ENCODE results near the gene GYS1. TPM values are rescaled to one million over a fixed set of nuclear protein-coding genes. Genes with fewer than 3 reads are reported as not detected.

The GYS1 gene
- total and polyA plus RNA-seq, 2 of the 8 experiments (the other 6 are each of a cell fraction or from before 2014, with no cell fraction given) = 30.0 to 38.7 TPM

DNA sequence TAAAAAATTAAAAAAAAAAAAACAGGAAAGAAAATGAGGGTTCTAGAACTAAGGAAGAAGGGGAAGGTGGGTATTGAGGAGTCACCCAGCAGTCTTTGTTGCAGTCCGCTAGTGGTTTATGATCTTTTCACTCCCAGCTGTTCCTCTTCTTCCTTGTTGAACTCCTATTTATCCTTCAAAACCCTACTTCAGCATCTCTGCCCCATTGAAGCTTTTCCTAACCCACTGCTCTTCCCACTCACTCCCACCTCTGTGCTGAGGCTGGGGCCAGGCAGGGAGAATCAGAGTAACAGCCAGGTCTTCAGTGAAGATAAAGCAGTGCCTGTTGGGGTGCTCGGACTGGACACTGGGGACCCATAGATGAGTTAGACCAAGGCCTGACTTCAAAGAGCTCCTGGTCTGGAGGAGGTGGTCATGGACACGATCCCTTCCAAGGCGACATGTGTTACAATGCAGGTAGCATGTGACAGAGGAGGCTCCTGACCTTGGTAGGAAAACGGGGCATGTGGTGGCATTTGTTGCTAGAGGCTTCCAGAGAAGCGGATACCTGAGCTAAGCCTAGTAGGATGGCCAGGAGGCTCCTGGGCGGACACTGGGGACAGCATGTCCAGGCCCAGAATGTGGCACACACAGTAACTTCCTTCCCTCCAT, 12.0 kb upstream of the GYS1 start:
- H3K27me3 ChIP-seq (replicated peaks in 1 of 4; ENCODE audit: control insufficient read depth in 3 of 4, extremely low read depth in 1 of 4, insufficient read depth in 3 of 4, low read length in 3 of 4) = no peaks in the 10 kb centered on the region
- no peaks in the 10 kb centered on the region for H3K4me1 ChIP-seq (replicated peaks in 1 of 4; ENCODE audit: control insufficient read depth in 3 of 4, insufficient read depth in 4 of 4, low read length in 3 of 4)
- no peak overlapping the region for H3K56ac ChIP-seq (replicated peaks; ENCODE audit: insufficient read length, low read depth, low read length)
- no peak overlapping the region for H4K8ac ChIP-seq (ENCODE audit: extremely low read depth, insufficient read depth, low read length)
- no peak overlapping the region for H4K91ac ChIP-seq (replicated peaks; ENCODE audit: insufficient read length, low read length)
- no peaks in the 10 kb centered on the region for H3K23me2 ChIP-seq (ENCODE audit: low read depth, low read length)
- H3K4me2 ChIP-seq (ENCODE audit: insufficient read depth in 1 of 2, low read depth in 2 of 2, low read length in 2 of 2) = no peak overlapping the region
- H2AK5ac ChIP-seq (ENCODE audit: low read depth, low read length) = no peak overlapping the region
- no peaks in the 10 kb centered on the region for H3K9me3 ChIP-seq (ENCODE audit: insufficient read depth in 2 of 2, low read depth in 1 of 2, low read length in 1 of 2)
- H3K79me1 ChIP-seq (ENCODE audit: low read depth, low read length) = peaks cover 2% of the 10 kb centered on the region; the same call in 1 of the 2 replicates
- DNase-seq (ENCODE audit: low read depth in 1 of 2, low spot score in 2 of 2) (no peak), FAIRE-seq (no peak)
- H2AFZ ChIP-seq (ENCODE audit: low read length) = no peak overlapping the region
- no peak overlapping the region for H3K18ac ChIP-seq (ENCODE audit: extremely low read depth, low read length)
- no peak overlapping the region for H3K9ac ChIP-seq (replicated peaks in 1 of 4; ENCODE audit: extremely low read depth in 1 of 4, low read depth in 3 of 4, low read length in 3 of 4)
- no peak overlapping the region for H2BK12ac ChIP-seq (ENCODE audit: low read depth, low read length)
- H2BK120ac ChIP-seq (replicated peaks; ENCODE audit: low read depth, low read length) = no peak overlapping the region
- no peaks in the 10 kb centered on the region for H3K79me2 ChIP-seq (ENCODE audit: control insufficient read depth in 1 of 2, insufficient read depth in 2 of 2, low read length in 2 of 2)
- H4K20me1 ChIP-seq (replicated peaks in 1 of 2; ENCODE audit: control insufficient read depth in 1 of 2, insufficient read depth in 2 of 2, low read length in 2 of 2) = peaks cover 0 to 12% of the 10 kb centered on the region in 2 experiments
- H3K36me3 ChIP-seq (ENCODE audit: control insufficient read depth in 2 of 4, insufficient read depth in 4 of 4, low read length in 3 of 4) = peaks cover 15 to 47% (median 37%) of the 10 kb centered on the region in 4 experiments
- H4K5ac ChIP-seq (ENCODE audit: insufficient read length, low read depth, low read length) = no peak overlapping the region
- ChIA-PET POLR2A (ENCODE audit: partially characterized antibody) (interaction anchor here (0.8 kb wide), 1 partner anchor 9 kb away, joined by 3 read pairs; no protein-coding TSS in a partner anchor), CTCF (ENCODE audit: partially characterized antibody) (interaction anchor here (1.0 to 2.2 kb wide), 2 partner anchors 9 to 194 kb away, joined by 4 to 8 read pairs; no protein-coding TSS in a partner anchor)
- H3K23ac ChIP-seq (ENCODE audit: insufficient read length) = no peak overlapping the region
- no peak overlapping the region for H3K27ac ChIP-seq (ENCODE audit: low read depth, low read length)
- no peak overlapping the region for H2BK15ac ChIP-seq (ENCODE audit: low read length)
- no peak overlapping the region for H3K14ac ChIP-seq (ENCODE audit: insufficient read length)
- 95% methylated on average over 7 of the region's 7 CpGs; no CpG with 5 or more reads in 1 of the 2 experiments for WGBS, 2 experiments (ENCODE audit: extremely low coverage in 1 of 2, insufficient coverage in 1 of 2, insufficient read length in 1 of 2, insufficient replicate concordance in 2 of 2, low coverage in 1 of 2, low lambda C conversion rate in 2 of 2, missing lambda C conversion rate in 1 of 2)
- no peak overlapping the region for H2BK5ac ChIP-seq (ENCODE audit: low read depth, low read length)
- H3K4ac ChIP-seq (replicated peaks; ENCODE audit: insufficient read length, low read depth, low read length) = no peak overlapping the region
- H2BK20ac ChIP-seq (ENCODE audit: low read length) = no peak overlapping the region
- H3K4me3 ChIP-seq (ENCODE audit: extremely low read depth in 1 of 4, insufficient read depth in 2 of 4, low read depth in 3 of 4, low read length in 4 of 4) = no peak overlapping the region
- TF ChIP-seq KDM4A (IDR thresholded peaks at IDR 0.05; ENCODE audit: low read depth, low read length, severe bottlenecking) (no peak), SIX5 (IDR thresholded peaks at IDR 0.05; ENCODE audit: low read depth, low read length) (no peak), CREB1 (IDR thresholded peaks at IDR 0.05) (no peak), HDAC6 (IDR thresholded peaks at IDR 0.05; ENCODE audit: low read depth, low read length) (no peak), CEBPB (IDR thresholded peaks at IDR 0.05; ENCODE audit: low read depth, low read length) (no peak), TAF7 (optimal IDR thresholded peaks at IDR 0.05; ENCODE audit: borderline replicate concordance, low read depth, low read length) (no peak), NRF1 (IDR thresholded peaks at IDR 0.05; ENCODE audit: low read depth, low read length) (no peak), SIN3A (conservative IDR thresholded peaks at IDR 0.05 in 1 of 2, IDR thresholded peaks at IDR 0.05 in 1 of 2; ENCODE audit: low read depth in 1 of 2, low read length in 2 of 2) (no peak), CHD2 (IDR thresholded peaks at IDR 0.05; ENCODE audit: low read length) (no peak), RBBP5 (IDR thresholded peaks at IDR 0.05; ENCODE audit: borderline replicate concordance, low read depth, low read length) (no peak), ASH2L (IDR thresholded peaks at IDR 0.05; ENCODE audit: low read length) (no peak), HDAC2 (IDR thresholded peaks at IDR 0.05; ENCODE audit: borderline replicate concordance in 1 of 2, low read depth in 2 of 2, low read length in 2 of 2) (no peak), KDM1A (IDR thresholded peaks at IDR 0.05; ENCODE audit: borderline replicate concordance, low read length) (no peak), JUND (IDR thresholded peaks at IDR 0.05; ENCODE audit: low read length) (no peak)

Data from H1 (cell line).